HepG2 (cell line): ENCODE data around the gene ZNF554. TPM values are rescaled to one million over a fixed set of nuclear protein-coding genes. Genes with fewer than 3 reads are reported as not detected.

Experiments
- BATF2 ChIP-seq: sonication (generic); formaldehyde crosslinking; IDR thresholded peaks from 2 replicates; pipeline ENCODE4 v1.8.0; 2022; ENCODE audit warnings: mild to moderate bottlenecking, missing genetic modification reagents, moderate library complexity
- ELF4 ChIP-seq: sonication (generic); formaldehyde crosslinking; IDR thresholded peaks from 2 replicates; pipeline ENCODE4 v1.5.0; 2020; ENCODE audit warnings: missing genetic modification reagents, mild to moderate bottlenecking, moderate library complexity, borderline replicate concordance
- ESRRA ChIP-seq: sonication (generic); formaldehyde crosslinking; IDR thresholded peaks from 2 replicates; pipeline ENCODE4 v1.5.1; 2020; ENCODE audit warnings: mild to moderate bottlenecking, low read depth, missing genetic modification reagents
- GATAD1 ChIP-seq: IDR thresholded peaks from 2 replicates; pipeline ENCODE4 v1.6.1; 2016; ENCODE audit warnings: missing genetic modification reagents, missing compliant biosample characterization
- HOXD1 ChIP-seq: sonication (generic); formaldehyde crosslinking; IDR thresholded peaks from 2 replicates; pipeline ENCODE4 v1.5.0; 2020; ENCODE audit warnings: missing genetic modification reagents
- IRF2 ChIP-seq: IDR thresholded peaks from 2 replicates; pipeline ENCODE4 v1.6.1; 2018; ENCODE audit warnings: missing genetic modification reagents, missing compliant biosample characterization
- ISL2 ChIP-seq: sonication (generic); formaldehyde crosslinking; IDR thresholded peaks from 2 replicates; pipeline ENCODE4 v1.5.0; 2020; ENCODE audit warnings: missing genetic modification reagents
- PATZ1 ChIP-seq: sonication (generic); formaldehyde crosslinking; IDR thresholded peaks from 2 replicates; pipeline ENCODE4 v1.4.0; 2020; ENCODE audit warnings: missing genetic modification reagents
- POGK ChIP-seq: sonication (generic); formaldehyde crosslinking; conservative IDR thresholded peaks from 2 replicates; pipeline ENCODE4 v1.8.0; 2022; ENCODE audit warnings: mild to moderate bottlenecking, moderate library complexity, missing genetic modification reagents
- U2AF1 ChIP-seq: fragments of 200-400 bp; formaldehyde crosslinking; optimal IDR thresholded peaks from 2 replicates; pipeline ENCODE3; 2017; ENCODE audit warnings: mild to moderate bottlenecking, low read depth, low read length
- WIZ ChIP-seq: sonication (generic); formaldehyde crosslinking; IDR thresholded peaks from 2 replicates; pipeline ENCODE4 v1.5.1; 2020; ENCODE audit warnings: mild to moderate bottlenecking, missing genetic modification reagents
- ZNF235 ChIP-seq: sonication (generic); formaldehyde crosslinking; IDR thresholded peaks from 2 replicates; pipeline ENCODE4 v1.8.1; 2023; ENCODE audit warnings: mild to moderate bottlenecking, missing genetic modification reagents, borderline replicate concordance
- ZNF331 ChIP-seq: sonication (generic); formaldehyde crosslinking; IDR thresholded peaks from 2 replicates; pipeline ENCODE4 v1.4.0; 2020; ENCODE audit warnings: missing genetic modification reagents
- ZNF337 ChIP-seq: sonication (generic); formaldehyde crosslinking; IDR thresholded peaks from 2 replicates; pipeline ENCODE4 v1.5.1; 2020; ENCODE audit warnings: missing genetic modification reagents, low read depth, mild to moderate bottlenecking, borderline replicate concordance
- ZNF543 ChIP-seq: sonication (generic); formaldehyde crosslinking; IDR thresholded peaks from 2 replicates; pipeline ENCODE4 v1.4.0; 2020; ENCODE audit warnings: mild to moderate bottlenecking, missing genetic modification reagents
- ZNF558 ChIP-seq: sonication (generic); formaldehyde crosslinking; IDR thresholded peaks from 2 replicates; pipeline ENCODE4 v1.9.0; 2022; ENCODE audit warnings: mild to moderate bottlenecking, missing genetic modification reagents, borderline replicate concordance
- ZNF605 ChIP-seq: sonication (generic); formaldehyde crosslinking; IDR thresholded peaks from 2 replicates; pipeline ENCODE4 v1.8.0; 2022; ENCODE audit warnings: mild to moderate bottlenecking, missing genetic modification reagents
- ZNF710 ChIP-seq: sonication (generic); formaldehyde crosslinking; IDR thresholded peaks from 2 replicates; pipeline ENCODE4 v1.5.0; 2020; ENCODE audit warnings: mild to moderate bottlenecking, missing genetic modification reagents, borderline replicate concordance
- polyA plus RNA-seq, 8 experiments: library from polyadenylated mRNA; depleted of rRNA in 3 of 8; stranded (reverse) in 7 of 8; unstranded in 1 of 8; fragments of >200 nt; fragmentation: Illumina TruSeq in 4 of 8; extraction: Trizol in 4 of 8; gene quantifications; 2 replicates each; pipeline versions ENCODE4 v1.2.1 to v1.2.3, GENCODE V29; 2011 to 2016; ENCODE audit warnings: low read depth in 4 of 8, missing spikeins in 1 of 8, mixed read lengths in 1 of 8; ENCODE audit not compliant: insufficient read depth in 1 of 8
- total RNA-seq, 5 experiments: library from RNA; depleted of rRNA; stranded (reverse); fragments of >200 nt; fragmentation: Illumina TruSeq; extraction: Trizol; gene quantifications; 2 replicates each; pipeline ENCODE4 v1.2.3, GENCODE V29; 2016; ENCODE audit warnings: low read depth in 1 of 5
- TF ChIP-seq, protein P1 (sequence below): sonication (generic); formaldehyde crosslinking; IDR thresholded peaks from 2 replicates; pipeline ENCODE4 v1.4.0; 2020; ENCODE audit warnings: missing genetic modification reagents, mild to moderate bottlenecking, borderline replicate concordance
- TF ChIP-seq, protein P2 (sequence below): sonication (generic); formaldehyde crosslinking; conservative IDR thresholded peaks from 2 replicates; pipeline ENCODE4 v1.4.0; 2020; ENCODE audit warnings: missing genetic modification reagents

The ZNF554 gene
- total and polyA plus RNA-seq, 2 of the 13 experiments (the other 11 are each of a cell fraction or from before 2014, with no cell fraction given), result 2.2 to 2.7 TPM

DNA sequence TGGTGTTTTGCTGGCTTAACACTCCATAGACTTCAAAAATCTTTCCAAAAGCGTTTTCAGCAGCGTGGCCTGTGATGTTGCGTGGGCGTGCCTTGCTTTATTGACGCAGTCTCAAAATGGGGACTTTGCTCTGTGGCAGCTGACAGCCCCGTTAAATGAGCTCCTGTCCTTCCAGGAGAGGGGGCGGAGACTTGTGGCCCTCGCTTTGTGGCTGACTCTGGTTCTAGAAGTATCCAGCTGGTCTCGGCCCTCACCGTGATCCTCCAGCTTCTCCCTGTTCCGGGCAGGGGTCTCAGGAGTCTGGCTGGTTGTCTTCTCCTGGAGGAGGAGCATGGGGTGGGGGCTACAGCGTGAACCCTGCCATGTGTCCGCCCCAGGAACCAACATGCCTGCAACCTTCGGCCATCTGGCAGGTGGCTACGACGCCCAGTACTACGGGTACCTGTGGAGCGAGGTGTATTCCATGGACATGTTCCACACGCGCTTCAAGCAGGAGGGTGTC is 8.4 kb upstream of the ZNF554 start (continued):
- TF ChIP-seq PATZ1 (CRISPR knock-in tag) (peak; percentile 27; the same call in 1 of the 2 replicates), ESRRA (CRISPR knock-in tag) (no peak), ZNF337 (CRISPR knock-in tag) (no peak), WIZ (no peak), U2AF1 (no peak), ELF4 (CRISPR knock-in tag) (no peak), ZNF558 (no peak), BATF2 (CRISPR knock-in tag) (no peak), ISL2 (CRISPR knock-in tag) (no peak), POGK (0 out of 2 replicates have a peak, but pooled peaks have one; percentile 34), ZNF710 (CRISPR knock-in tag) (no peak), HOXD1 (CRISPR knock-in tag) (no peak), ZNF543 (CRISPR knock-in tag) (no peak), GATAD1 (CRISPR knock-in tag) (no peak), ZNF331 (CRISPR knock-in tag) (0 out of 2 replicates have a peak, but pooled peaks have one; percentile 61), ZNF605 (CRISPR knock-in tag) (no peak), ZNF235 (no peak), IRF2 (no peak)
- TF ChIP-seq, protein P1, sequence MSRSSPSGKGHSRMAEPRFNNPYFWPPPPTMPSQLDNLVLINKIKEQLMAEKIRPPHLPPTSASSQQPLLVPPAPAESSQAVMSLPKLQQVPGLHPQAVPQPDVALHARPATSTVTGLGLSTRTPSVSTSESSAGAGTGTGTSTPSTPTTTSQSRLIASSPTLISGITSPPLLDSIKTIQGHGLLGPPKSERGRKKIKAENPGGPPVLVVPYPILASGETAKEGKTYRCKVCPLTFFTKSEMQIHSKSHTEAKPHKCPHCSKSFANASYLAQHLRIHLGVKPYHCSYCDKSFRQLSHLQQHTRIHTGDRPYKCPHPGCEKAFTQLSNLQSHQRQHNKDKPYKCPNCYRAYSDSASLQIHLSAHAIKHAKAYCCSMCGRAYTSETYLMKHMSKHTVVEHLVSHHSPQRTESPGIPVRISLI (CRISPR knock-in tag), result no peak
- TF ChIP-seq, protein P2, sequence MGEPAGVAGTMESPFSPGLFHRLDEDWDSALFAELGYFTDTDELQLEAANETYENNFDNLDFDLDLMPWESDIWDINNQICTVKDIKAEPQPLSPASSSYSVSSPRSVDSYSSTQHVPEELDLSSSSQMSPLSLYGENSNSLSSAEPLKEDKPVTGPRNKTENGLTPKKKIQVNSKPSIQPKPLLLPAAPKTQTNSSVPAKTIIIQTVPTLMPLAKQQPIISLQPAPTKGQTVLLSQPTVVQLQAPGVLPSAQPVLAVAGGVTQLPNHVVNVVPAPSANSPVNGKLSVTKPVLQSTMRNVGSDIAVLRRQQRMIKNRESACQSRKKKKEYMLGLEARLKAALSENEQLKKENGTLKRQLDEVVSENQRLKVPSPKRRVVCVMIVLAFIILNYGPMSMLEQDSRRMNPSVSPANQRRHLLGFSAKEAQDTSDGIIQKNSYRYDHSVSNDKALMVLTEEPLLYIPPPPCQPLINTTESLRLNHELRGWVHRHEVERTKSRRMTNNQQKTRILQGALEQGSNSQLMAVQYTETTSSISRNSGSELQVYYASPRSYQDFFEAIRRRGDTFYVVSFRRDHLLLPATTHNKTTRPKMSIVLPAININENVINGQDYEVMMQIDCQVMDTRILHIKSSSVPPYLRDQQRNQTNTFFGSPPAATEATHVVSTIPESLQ (CRISPR knock-in tag), result no peak
